HG03457 (cell line): ENCODE data around the gene RBMS1.

Experiments used
- ATAC-seq: cut with Tn5 transposase; IDR thresholded peaks from one replicate; pipeline ENCODE4 v1.9.1; 2021; ENCODE audit warnings: moderate number of reproducible peaks; ENCODE audit not compliant: unreplicated experiment

The RBMS1 gene

DNA sequence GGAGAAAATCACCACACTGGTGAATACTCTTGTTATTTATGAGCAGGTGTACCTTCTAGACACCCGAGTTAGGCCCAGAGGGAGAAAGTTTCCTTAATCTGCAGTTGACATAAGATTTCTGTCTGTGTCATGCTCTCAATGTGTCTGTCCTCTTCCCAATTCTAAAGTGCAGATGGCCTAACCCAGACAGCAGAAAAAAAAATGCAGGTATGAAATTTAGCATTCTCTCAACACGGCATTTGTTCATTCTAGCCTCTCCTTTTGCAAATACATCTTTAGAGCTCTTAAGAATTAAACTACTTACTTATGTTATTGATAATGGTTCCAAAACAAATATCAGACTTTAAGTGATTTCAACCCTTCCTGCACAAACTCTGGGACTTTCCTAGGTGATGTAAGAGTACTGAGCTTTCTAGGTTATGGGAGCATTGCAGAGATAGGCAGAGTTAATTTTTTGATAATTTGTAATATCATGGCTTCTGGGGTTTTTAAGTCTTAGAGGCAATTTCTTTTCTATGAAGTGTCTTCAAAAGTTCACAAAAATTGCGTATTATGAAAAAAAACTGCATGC, 260.6 kb downstream of the RBMS1 start:
- ATAC-seq: no peak

DNA sequence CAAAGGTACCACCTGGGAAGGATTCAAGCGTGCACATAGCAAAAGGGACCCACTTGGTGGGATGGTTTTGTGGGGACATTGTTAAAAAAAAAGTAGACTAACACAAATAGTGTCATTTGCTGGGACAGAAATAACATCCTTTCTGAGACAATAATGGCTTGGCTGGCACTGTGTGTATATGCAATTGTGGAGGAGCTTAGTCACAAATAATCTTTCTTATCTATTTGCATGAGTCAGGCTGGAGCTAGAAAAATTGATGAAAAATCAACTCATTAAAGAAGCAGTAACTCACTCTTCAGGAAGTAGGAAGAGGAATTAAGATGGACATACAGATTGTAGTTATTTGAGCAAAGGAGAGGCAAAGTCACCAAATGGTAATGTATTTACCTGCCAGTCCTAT, 264.0 kb downstream of the RBMS1 start:
- no peak for ATAC-seq

DNA sequence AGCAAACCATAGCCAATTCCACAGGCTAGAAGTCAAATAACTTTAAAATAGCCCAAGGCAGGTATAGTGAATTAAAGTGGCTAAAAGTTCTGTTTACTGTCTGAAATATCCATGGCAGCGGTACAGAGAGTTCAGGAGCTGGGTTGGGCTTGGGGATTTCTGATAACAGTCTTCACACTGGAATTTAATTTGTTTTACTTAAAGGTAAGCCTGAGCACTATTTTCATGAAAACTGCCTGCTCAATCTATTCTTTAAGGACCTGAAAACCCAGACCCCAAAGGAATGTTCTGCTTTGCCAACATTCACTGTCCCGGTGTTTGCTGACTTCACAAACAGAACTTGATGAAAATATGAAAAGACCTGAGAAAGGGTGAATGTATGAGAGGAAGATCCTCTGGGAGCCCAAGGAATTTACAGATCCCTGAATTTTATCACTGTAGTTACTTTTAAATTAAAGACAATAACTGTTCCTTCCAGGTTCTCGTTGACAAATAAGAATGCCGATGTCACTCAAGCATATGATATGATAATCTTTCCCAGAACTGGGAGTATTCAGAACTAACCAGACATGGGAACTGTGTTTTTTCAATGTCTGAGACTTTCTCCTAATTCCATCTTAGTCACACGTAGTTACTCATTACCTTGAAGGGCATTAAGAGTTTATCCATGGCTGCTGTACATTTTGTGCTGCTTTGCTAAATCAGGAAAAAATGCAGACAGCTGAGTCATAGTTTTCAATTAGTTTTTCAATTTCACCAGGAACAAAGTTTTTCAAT, 265.3 kb downstream of the RBMS1 start:
- ATAC-seq: no peak

DNA sequence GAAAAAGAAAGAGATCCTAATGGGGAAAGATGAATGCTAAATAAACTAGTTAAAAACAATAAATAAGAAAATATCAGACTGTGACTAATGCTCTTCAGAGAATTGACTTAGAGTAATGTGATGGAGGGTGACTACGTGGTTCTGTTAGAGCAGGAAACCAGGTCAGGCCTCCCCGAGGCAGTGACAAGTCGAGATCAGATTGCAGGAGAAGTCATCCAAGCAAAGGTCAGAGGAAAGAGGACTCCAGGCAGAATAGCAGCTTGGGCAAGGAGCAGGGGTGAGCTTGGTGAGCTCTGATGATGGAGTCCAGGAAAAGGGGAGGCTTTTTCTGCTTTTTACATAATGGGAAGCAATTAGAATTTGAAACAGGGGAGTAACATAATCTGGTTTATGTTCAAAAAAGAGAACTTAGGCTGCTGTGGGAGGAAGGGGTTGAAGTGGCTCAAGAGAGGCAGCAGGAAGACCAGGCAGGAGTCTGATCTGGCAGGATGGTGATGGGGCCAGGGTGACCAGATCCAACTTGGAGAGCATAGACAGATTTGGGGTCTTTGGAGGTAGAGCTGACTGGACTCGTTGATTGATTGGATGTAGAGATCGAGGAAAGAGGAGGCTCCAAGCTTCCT, 266.2 kb downstream of the RBMS1 start:
- ATAC-seq: no peak

DNA sequence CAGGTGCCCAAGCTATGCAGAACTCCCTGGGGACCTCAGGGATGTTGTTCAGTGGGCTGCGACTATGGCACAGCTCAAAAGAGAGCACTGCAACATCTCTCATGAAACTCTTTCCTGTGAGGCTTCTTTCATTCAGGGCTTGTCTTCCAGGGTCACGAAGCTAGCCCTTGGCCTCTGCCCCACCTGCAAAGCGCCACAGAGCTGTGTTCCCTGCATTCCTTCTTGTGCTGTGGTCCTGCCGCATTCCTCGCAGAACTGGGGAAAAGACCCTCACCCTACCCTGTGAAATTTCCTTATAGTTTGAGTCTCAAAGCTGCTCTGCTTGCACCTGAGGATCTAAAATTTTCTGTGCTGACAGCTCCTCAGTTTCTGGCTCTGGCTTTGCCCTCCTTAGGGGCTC, 267.2 kb downstream of the RBMS1 start:
- ATAC-seq: no peak

DNA sequence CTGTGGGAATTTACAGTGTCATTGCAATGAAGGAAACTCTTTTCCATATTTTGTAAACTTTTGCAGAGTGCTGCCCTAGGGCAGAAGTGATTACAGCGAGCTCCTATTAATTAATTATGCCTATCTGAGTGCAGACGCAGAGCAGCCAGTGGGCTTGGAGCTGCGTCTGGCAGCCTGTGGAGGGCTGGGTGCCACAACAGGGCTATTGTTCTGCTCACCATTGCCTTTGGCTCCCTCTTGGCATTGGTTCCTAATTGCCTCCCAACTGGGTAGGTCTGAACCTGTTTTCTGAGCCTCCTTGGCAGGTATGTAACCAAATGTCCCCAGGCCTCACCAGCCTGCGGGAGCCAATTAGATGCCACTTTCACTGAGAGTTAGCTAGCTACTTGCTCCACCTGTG, 267.9 kb downstream of the RBMS1 start:
- no peak for ATAC-seq

DNA sequence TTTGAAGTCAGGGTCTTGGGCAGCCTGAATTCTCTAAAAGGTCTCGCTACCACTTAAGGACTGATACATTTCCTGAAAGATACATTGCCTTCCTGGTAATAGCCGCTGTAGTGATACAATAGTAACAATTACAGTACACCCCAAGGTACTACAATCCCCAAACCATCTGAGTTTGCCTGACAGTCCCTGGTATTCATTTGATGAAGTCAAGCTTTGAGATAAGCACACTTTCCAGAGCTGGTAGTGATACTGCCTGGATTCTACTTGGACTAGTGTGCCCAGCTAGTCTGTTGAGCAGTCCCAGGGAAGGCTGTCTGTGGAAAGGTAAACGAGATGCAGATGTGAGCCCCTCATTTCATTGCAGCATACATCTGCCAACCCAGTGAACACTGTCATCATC, 269.1 kb downstream of the RBMS1 start:
- ATAC-seq: no peak

DNA sequence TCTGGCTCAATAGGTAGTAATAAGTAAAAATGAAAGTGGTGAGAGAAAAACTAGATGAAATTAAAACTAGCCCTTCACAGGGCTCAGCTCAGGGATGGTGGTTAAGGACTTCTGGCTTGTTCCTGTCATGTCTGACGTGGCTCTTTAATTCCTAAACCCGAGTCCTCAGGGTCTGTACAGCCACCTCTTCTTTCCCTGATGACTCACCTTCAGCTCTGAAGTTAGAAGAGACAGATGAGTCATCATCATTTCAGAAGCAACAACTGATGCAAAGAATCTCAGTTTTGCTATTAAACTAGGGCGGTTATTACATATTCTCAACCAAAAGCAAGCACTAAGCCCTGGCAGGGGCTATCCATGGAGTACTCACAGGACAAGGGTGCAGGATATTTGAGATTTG, 269.5 kb downstream of the RBMS1 start:
- peak; percentile 96 for ATAC-seq

DNA sequence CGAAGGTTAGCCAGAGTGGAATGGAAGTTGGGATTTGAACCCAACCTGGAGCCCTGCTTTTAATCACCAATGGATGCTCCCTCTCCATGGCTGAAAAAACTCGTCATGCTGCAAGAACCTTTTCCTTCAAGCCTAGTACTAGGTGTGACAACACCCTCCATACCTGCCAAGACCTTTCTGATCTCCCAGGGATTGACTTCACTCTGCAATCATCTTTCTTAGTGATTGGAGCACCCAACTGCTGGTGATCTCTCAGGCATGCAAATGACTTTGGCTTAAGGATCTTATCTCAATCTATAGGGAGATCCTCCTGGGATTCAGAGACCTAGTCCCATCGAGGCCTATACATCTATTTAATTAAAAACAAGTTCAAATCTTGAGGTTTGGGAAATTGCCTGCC, 270.0 kb downstream of the RBMS1 start:
- no peak for ATAC-seq

DNA sequence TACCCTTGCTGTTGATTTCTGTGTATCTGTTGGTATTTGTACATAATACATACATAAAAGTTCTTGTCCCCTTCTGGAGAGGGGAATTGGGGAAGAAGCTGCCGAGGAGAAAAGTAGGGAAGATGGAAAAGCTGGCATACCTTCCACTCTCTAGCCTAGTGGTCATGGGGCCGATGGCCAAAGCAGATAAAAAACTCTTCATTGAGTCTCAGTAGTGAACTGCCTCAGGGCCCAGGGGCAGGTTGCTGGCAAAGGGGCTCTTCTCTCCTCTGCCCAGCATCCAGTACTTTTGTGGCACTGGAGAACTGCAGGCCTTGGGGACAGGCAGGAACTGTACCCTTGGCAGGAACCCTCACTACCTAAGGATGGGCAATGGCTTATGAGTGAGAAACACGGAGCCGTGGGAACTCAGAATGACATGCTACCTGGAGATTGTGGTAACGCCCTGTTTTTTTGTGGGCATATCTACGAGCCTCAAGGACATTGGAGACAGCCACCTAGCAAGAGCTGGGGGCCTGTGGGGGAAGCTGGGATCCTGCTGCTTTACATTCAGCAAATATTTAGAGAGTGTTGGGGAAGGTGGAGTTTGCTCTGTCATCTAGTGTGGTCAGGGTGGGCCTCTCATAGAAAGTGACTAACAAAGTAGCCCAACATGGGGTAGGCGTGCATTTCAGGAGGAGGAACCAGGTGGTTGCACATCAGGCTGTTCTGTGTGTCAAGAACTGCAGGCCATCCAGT, 270.9 kb downstream of the RBMS1 start:
- no peak for ATAC-seq
